SK-N-SH (cell line): ENCODE measurements around the gene PRKG1. TPM values are rescaled to one million over a fixed set of nuclear protein-coding genes. Genes with fewer than 3 reads are reported as not detected.

Source experiments
- CTCF ChIA-PET: fragments of 300-600, 350-600 bp; formaldehyde crosslinking; extraction: SDS; loops from one replicate; lab custom pipeline; 2021; lab: Yijun Ruan, JAX
- POLR2A ChIA-PET: fragments of 350-600 bp; sonication (Branson Sonifier 250); formaldehyde crosslinking; extraction: SDS; loops from one replicate; lab custom pipeline; 2020; ENCODE audit warnings: antibody characterized with exemption, inconsistent platforms; lab: Yijun Ruan, JAX
- DNase-seq: peaks from one replicate; pipeline ENCODE4 v3.0.0; 2012
- H2AFZ ChIP-seq: fragments of 200-600 bp; sonication (generic); 2 replicates; pipeline ENCODE4 v1.8.1; 2016; ENCODE audit warnings: antibody characterized with exemption, mild to moderate bottlenecking, low read depth
- H3F3A ChIP-seq: fragments of 200-600 bp; sonication (generic); replicated peaks from 2 replicates; pipeline ENCODE3; 2016; ENCODE audit warnings: antibody characterized with exemption, mild to moderate bottlenecking; ENCODE audit not compliant: insufficient read depth
- H3K27ac ChIP-seq, 2 experiments: fragments of 200-500 bp in 1 of 2; fragments of 200-600 bp in 1 of 2; sonication (Bioruptor generic) in 1 of 2; sonication (generic), shearing (Covaris generic) in 1 of 2; 2 replicates each; pipeline versions ENCODE4 v1.5.1 to v1.6.1; 2014 to 2016; ENCODE audit warnings: low read depth in 2 of 2, inconsistent platforms in 1 of 2, low read length in 1 of 2, mild to moderate bottlenecking in 1 of 2, mixed read lengths in 1 of 2
- H3K27me3 ChIP-seq: fragments of 200-600 bp; sonication (generic), shearing (Covaris generic); 2 replicates; pipeline ENCODE4 v1.6.1; 2016; ENCODE audit warnings: mixed run types; ENCODE audit not compliant: insufficient read depth
- H3K36me3 ChIP-seq, 2 experiments: fragments of 200-500 bp in 1 of 2; fragments of 200-600 bp in 1 of 2; sonication (Bioruptor generic) in 1 of 2; sonication (generic) in 1 of 2; replicated peaks in 1 of 2; 2 replicates each; pipeline versions ENCODE3 to v1.5.1; 2014 to 2016; ENCODE audit warnings: low read length in 1 of 2, mild to moderate bottlenecking in 1 of 2; ENCODE audit not compliant: insufficient read depth in 2 of 2, control insufficient read depth in 1 of 2
- H3K4me1 ChIP-seq, 2 experiments: fragments of 200-500 bp in 1 of 2; fragments of 200-600 bp in 1 of 2; sonication (Bioruptor generic) in 1 of 2; sonication (generic), shearing (Covaris generic) in 1 of 2; 2 replicates each; pipeline versions ENCODE4 v1.5.1 to v1.6.1; 2014 to 2016; ENCODE audit warnings: low read depth in 1 of 2, low read length in 1 of 2, mixed run types in 1 of 2; ENCODE audit not compliant: insufficient read depth in 2 of 2, control insufficient read depth in 1 of 2
- H3K4me2 ChIP-seq: fragments of 200-600 bp; sonication (generic), shearing (Covaris generic); 2 replicates; pipeline ENCODE4 v1.6.1; 2017; ENCODE audit warnings: mixed run types
- H3K4me3 ChIP-seq, 2 experiments: fragments of 200-500 bp in 1 of 2; fragments of 200-600 bp in 1 of 2; sonication (Bioruptor generic) in 1 of 2; sonication (generic), shearing (Covaris generic) in 1 of 2; 2 replicates each; pipeline versions ENCODE4 v1.5.1 to v1.8.1; 2014 to 2016; ENCODE audit warnings: low read depth in 2 of 2, inconsistent platforms in 1 of 2, low read length in 1 of 2, mild to moderate bottlenecking in 1 of 2, mixed read lengths in 1 of 2, moderate library complexity in 1 of 2
- H3K79me2 ChIP-seq: fragments of 200-600 bp; sonication (generic); 2 replicates; pipeline ENCODE4 v1.8.1; 2017; ENCODE audit warnings: mild to moderate bottlenecking; ENCODE audit not compliant: insufficient read depth
- H3K9ac ChIP-seq: fragments of 200-600 bp; sonication (generic); 2 replicates; pipeline ENCODE4 v1.6.1; 2017; ENCODE audit warnings: mixed run types
- H3K9me2 ChIP-seq: fragments of 200-600 bp; sonication (generic); 2 replicates; pipeline ENCODE4 v1.6.1; 2017; ENCODE audit warnings: mixed run types
- H3K9me3 ChIP-seq: fragments of 200-600 bp; sonication (generic); 2 replicates; pipeline ENCODE4 v1.6.1; 2017; ENCODE audit warnings: mixed run types, mild to moderate bottlenecking, moderate library complexity
- H4K20me1 ChIP-seq: fragments of 200-600 bp; sonication (generic); 2 replicates; pipeline ENCODE4 v1.6.1; 2017; ENCODE audit warnings: mild to moderate bottlenecking, mixed run types; ENCODE audit not compliant: insufficient read depth
- ELF1 ChIP-seq: IDR thresholded peaks from 2 replicates; pipeline ENCODE4 v1.4.0; 2012
- EP300 ChIP-seq, 2 experiments: IDR thresholded peaks; 2 replicates each; pipeline versions ENCODE4 v1.4.0 to v1.6.1; 2012; ENCODE audit warnings: borderline replicate concordance in 1 of 2, low read depth in 1 of 2, low read length in 1 of 2
- EZH2phosphoT487 ChIP-seq: fragments of 200-600 bp; sonication (generic); IDR thresholded peaks from 2 replicates; pipeline ENCODE4 v1.6.1; 2017; ENCODE audit warnings: low read depth, mixed run types, mild to moderate bottlenecking, antibody characterized with exemption, moderate library complexity, borderline replicate concordance
- FOXM1 ChIP-seq: IDR thresholded peaks from 2 replicates; pipeline ENCODE4 v1.4.0; 2012; ENCODE audit warnings: low read depth, mild to moderate bottlenecking
- MAX ChIP-seq: IDR thresholded peaks from 2 replicates; pipeline ENCODE4 v1.4.0; 2012; ENCODE audit warnings: low read depth
- NRF1 ChIP-seq: IDR thresholded peaks from 2 replicates; pipeline ENCODE4 v1.6.1; 2012; ENCODE audit warnings: low read depth, mild to moderate bottlenecking, low read length
- POLR2AphosphoS5 ChIP-seq: IDR thresholded peaks from 2 replicates; pipeline ENCODE4 v1.6.1; 2012; ENCODE audit warnings: low read depth, low read length
- RAD21 ChIP-seq: IDR thresholded peaks from 2 replicates; pipeline ENCODE4 v1.6.1; 2012; ENCODE audit warnings: mild to moderate bottlenecking, low read length
- REST ChIP-seq: IDR thresholded peaks from 2 replicates; pipeline ENCODE4 v1.6.1; 2012; ENCODE audit warnings: mild to moderate bottlenecking, low read depth, low read length, moderate library complexity
- RFX5 ChIP-seq: IDR thresholded peaks from 2 replicates; pipeline ENCODE4 v1.6.1; 2012; ENCODE audit warnings: mild to moderate bottlenecking, improper control_type of control experiment, low read length
- YY1 ChIP-seq: IDR thresholded peaks from 2 replicates; pipeline ENCODE4 v1.4.0; 2012; ENCODE audit warnings: low read depth, mild to moderate bottlenecking
- WGBS: methylation state at CpG from one replicate; pipeline ENCODE4 v1.1.6; 2017; ENCODE audit warnings: low lambda C conversion rate; 5-methylcytosine and 5-hydroxymethylcytosine counted together
- polyA plus RNA-seq, 3 experiments: library from polyadenylated mRNA; depleted of rRNA; stranded (reverse); fragments of >200 nt; gene quantifications; 2 replicates each; pipeline ENCODE4 v1.2.3, GENCODE V29; 2012
- TF ChIP-seq, protein P1 (sequence below): fragments of 150-350 bp; IDR thresholded peaks from 2 replicates; pipeline ENCODE4 v1.6.1; 2017; ENCODE audit warnings: antibody characterized with exemption, low read length, low read depth, borderline replicate concordance

PRKG1 gene
- polyA plus RNA-seq, 1 of the 3 experiments (the other 2 are of a cell fraction): 4.1 TPM

- TF ChIP-seq RFX5 (no peak), RAD21 (no peak), POLR2AphosphoS5 (no peak), EP300 (IDR thresholded peaks at IDR 0.05; ENCODE audit: borderline replicate concordance in 1 of 2, low read depth in 1 of 2, low read length in 1 of 2) (no peak)
- TF ChIP-seq, all 33 proteins: peak for 0
These were observed 582.2 kb downstream of the PRKG1 start (continued) for GRCh38 chr10:51656503-51656902.

- 61% methylated on average over 2 of the region's 2 CpGs for WGBS
- no peaks in the 10 kb centered on the region for H3K9me2 ChIP-seq
- POLR2A ChIA-PET: no interaction called here
- no peak for DNase-seq
- H3K4me3 ChIP-seq: no peak overlapping the region
- no peaks in the 10 kb centered on the region for H3K79me2 ChIP-seq
- CTCF ChIA-PET: no interaction called here
- no peak for TF ChIP-seq EZH2phosphoT487
- no peak for TF ChIP-seq REST
- no peak for TF ChIP-seq YY1
- no peak for TF ChIP-seq MAX
- no peak for TF ChIP-seq NRF1
- TF ChIP-seq ELF1: no peak
- TF ChIP-seq POLR2AphosphoS5: no peak
- TF ChIP-seq, protein P1, sequence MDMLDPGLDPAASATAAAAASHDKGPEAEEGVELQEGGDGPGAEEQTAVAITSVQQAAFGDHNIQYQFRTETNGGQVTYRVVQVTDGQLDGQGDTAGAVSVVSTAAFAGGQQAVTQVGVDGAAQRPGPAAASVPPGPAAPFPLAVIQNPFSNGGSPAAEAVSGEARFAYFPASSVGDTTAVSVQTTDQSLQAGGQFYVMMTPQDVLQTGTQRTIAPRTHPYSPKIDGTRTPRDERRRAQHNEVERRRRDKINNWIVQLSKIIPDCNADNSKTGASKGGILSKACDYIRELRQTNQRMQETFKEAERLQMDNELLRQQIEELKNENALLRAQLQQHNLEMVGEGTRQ: no peak
- no peak for TF ChIP-seq FOXM1
- peaks cover 7% of the 10 kb centered on the region for H3F3A ChIP-seq
- peak overlapping the region in 1 of 2 experiments; percentile 19; a peak in 2 of 4 replicates for H3K27ac ChIP-seq
- no peaks in the 10 kb centered on the region for H4K20me1 ChIP-seq
- H3K4me2 ChIP-seq: no peak overlapping the region
- no peaks in the 10 kb centered on the region for H3K36me3 ChIP-seq
- no peak overlapping the region for H3K9ac ChIP-seq
- no peak overlapping the region for H2AFZ ChIP-seq
- no peaks in the 10 kb centered on the region for H3K27me3 ChIP-seq
- peaks cover 8 to 9% of the 10 kb centered on the region in 2 experiments for H3K4me1 ChIP-seq
- H3K9me3 ChIP-seq: no peaks in the 10 kb centered on the region; the same call in 1 of the 2 replicates
These were observed 583.7 kb downstream of the PRKG1 start for GRCh38 chr10:51658000-51658399.
